GM12872 (cell line): ENCODE results near the gene HDAC8.

Experiments used
- TF ChIP-seq, protein P1 (sequence below): IDR thresholded peaks from 3 replicates; pipeline ENCODE4 v1.5.1; 2011; ENCODE audit warnings: low read depth, mild to moderate bottlenecking, low read length, moderate library complexity; ENCODE audit not compliant: insufficient read depth

HDAC8 gene

DNA sequence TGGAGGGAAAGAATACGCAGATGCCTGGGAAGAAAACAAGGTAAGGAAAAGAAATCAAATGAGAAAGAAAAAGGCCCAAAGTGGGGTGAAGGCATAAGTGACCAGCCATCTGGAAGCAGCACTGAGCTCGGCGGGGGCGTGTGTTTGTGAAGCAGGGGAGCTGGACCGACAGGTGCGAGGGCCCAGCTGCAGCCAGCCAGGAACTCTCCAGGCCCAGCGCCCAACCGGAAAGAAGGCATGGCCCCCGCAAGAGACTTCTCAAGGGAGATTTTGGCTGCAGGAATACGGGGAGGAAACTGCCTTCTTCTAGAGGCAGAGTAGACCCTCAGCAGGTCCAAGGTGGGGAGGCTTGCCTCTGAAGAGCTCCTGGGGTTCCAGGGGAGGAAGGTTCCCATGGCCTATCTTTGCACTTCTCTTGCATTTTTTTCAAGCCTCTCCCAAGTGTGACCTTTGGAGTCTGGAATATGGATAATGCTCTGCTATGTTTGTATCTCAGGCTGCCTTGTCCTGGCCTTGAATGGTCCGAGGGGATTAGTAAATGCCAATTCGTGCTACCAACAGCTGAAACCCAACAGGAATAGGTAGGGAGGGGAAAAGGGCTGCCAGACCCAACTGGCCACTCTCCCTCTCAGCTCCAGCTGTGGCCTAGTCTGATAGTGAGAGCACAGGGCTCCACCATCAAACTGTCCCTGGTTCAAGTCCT lies 256.1 kb downstream of the HDAC8 start:
- TF ChIP-seq, protein P1, sequence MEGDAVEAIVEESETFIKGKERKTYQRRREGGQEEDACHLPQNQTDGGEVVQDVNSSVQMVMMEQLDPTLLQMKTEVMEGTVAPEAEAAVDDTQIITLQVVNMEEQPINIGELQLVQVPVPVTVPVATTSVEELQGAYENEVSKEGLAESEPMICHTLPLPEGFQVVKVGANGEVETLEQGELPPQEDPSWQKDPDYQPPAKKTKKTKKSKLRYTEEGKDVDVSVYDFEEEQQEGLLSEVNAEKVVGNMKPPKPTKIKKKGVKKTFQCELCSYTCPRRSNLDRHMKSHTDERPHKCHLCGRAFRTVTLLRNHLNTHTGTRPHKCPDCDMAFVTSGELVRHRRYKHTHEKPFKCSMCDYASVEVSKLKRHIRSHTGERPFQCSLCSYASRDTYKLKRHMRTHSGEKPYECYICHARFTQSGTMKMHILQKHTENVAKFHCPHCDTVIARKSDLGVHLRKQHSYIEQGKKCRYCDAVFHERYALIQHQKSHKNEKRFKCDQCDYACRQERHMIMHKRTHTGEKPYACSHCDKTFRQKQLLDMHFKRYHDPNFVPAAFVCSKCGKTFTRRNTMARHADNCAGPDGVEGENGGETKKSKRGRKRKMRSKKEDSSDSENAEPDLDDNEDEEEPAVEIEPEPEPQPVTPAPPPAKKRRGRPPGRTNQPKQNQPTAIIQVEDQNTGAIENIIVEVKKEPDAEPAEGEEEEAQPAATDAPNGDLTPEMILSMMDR: no peak

DNA sequence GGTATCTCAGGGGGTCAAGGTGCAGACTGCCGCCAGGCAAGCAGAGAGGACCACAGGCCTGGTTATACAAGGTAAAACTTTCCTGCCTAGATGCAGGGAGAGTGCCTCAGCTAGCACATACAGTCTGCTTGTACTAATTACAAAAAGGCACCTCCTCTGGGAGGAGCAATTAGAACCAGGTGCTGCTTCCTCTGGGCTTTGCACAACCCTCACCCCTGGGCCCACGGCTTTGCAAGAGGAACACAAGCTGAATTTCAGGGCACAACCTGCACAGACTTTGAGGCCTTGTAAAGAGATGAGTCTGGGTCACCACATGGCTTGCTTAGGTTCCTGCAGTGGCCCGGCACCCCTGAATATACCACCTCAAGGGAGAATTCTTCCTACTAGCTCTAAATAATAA lies 257.8 kb downstream of the HDAC8 start:
- TF ChIP-seq, protein P1: no peak

DNA sequence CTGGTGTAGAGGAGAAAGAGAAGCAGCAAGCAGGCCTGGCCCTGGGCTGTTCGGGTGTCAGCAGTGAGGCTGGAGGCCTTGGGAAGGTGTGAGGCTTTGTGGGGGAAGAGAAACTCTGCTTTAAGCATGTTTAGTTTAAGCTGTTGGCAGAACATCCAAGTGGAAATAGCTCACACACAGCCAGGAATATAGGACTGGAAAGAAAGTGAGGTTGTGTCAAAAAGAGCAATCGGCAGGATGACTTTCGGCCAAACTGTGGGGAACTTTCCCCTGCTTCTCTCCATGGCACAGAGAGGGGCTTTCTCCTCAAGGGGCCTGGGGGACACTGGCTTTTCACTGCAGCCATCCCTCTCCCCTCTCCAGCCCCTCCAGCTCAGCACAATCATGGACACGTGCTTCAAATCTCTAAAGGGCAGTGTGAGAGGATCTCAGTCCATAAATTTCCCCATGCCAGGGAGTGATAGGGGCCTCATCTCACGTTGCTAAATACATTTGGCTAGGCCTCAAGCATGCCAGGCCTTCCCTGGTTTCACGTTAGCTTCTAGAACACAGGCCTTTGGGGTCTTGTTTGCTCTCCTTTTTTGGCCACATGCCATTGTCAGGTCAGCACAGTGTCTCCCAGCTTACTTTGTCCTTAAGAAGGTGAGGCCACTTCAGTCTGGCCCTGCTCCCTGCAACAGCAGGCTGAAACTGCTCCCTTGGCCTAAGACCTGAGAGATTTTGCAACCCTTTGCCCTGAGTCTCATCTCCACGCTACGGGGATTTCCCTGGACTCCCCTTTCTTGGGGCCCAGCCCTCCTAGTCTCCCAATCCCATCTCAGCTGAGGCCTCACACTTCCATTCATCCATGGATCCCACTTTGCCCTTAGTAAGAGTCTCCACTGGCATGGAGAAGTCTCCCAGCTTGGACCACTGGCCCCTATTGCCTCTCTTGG lies 258.7 kb downstream of the HDAC8 start:
- TF ChIP-seq, protein P1: no peak

DNA sequence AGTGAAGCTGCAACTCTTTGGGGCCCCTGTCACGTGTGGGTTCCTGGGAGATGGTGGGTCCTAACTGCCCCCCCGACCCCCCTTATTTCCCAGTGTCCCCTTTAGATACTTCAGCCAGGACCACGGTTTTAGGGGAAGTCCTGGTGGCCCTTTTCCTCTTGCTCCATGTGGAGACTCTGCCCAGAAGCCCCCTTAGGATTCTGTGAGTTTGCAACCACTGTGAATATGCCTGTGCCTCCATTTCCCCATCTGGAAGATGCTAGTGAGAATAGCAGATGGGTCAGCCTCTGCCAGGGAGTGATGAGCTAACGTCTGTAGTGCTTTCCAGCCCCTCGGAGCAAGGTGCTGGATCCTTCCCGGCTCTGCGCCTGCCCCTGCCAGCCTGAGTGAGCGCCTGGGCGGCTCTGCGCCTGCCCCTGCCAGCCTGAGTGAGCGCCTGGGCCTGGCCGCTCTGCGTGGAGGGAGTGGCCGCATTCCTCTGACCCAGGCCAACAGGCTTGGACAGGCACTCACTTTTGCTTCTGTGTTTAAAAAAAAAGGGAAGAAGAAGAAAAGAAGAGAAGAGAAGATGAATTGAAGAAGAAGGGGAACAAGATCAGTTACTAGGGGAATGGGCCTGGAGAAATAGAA lies 260.2 kb downstream of the HDAC8 start:
- TF ChIP-seq, protein P1: no peak

DNA sequence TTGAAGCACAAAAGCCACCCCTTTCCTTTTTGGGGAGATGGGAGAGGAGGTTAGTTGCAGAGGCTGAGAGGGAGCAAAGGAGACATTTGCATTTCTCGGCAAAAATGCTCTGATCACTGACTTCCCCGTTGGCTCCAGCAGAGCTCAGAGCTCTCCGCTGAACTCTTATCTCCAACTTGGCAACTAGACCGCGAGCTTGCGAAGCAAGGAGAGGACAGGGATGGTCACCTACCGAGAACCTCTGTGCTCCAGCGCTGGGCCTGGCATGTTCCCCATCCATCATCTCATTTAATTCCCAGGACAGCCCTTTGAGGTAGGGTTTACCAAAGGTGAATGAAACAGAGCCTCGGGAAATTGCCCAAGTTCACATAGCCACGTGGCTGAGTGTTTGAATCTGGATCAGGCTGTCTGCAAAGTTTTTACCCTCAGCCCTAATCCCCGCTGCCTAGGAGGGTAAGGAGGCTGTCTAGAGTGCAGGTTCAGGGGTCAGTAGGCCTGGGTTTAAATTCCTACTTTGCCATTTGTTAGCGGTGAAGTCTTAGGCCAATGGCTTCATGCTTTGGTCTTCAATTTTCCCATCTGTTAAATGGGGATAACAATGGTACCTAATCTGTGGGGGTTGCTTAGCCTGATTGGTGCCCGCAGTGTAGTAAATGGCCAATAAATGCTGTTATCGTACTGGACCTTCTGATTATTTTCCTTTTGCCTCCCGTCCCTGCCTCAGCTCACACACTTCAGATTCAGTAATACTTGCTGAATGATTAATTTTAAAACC lies 263.2 kb downstream of the HDAC8 start:
- TF ChIP-seq, protein P1: no peak

DNA sequence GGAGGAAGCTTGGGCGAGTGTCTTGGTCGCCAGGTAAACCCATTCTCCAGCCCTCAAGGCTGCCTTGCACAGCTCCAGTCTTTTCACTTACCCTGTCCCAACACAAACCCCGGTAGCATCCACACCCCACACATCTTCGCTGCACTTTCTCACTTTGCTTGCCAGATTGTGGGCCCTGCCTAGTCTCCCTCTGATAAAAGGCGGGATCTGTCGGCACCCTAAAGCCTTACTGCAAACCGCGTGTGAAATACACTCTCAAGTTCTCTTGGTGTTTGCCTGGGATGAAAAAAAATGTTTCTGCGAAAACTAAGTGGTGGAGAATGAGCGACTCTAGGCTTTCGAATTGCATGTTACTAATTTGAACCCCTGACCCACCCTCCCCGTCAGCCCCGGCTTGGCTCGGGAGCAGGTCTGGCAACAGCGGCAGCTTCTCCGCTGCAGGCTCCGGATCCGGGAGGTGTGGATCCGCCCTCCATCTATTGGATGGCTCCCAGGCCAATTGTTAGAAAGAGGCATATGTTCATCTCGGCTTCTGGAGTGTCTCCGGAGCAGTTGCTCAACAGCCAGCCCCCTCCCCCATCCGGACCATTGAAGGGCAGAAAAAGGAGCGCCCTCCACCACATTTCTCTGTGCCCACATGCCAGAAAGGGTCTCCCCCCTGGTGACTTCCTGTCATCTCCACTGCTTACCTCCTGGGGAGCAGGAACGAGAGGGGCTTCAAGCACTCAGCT lies 263.9 kb downstream of the HDAC8 start:
- TF ChIP-seq, protein P1: no peak
